HG02642 (cell line): ENCODE measurements around the gene ZRANB2.

Experiments used
- ATAC-seq: cut with Tn5 transposase; IDR thresholded peaks from one replicate; pipeline ENCODE4 v1.9.1; 2021; ENCODE audit warnings: mild to moderate bottlenecking; ENCODE audit not compliant: unreplicated experiment, poor library complexity

The ZRANB2 gene

GRCh38 chr1:71080739-71081696 lies at the start of gene ZRANB2:
Gene ZRANB2 (minus strand): TSS chr1:71081035. CDS start chr1:71080995, 40 bp downstream.
- peak; percentile 100 for ATAC-seq

DNA sequence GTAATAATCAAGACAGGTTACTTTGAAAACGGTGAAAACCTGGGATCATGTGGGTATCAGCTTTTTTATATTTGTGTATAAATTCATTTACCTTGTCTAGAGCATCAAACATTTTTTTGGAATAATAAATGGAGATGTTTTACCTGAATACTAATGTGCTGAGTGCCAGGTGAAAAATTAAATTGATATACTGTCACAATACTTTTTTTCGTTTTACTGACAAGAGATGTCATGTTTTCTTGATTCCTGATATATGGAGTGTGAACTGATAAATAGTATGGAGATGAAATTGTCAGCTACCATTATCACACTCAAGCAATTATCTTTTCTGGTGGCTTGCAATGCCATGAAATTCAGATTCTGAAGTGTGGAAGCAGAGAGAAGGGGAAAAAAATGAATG lies 47.2 kb upstream of the ZRANB2 start:
- ATAC-seq, result no peak

GRCh38 chr1:71118086-71118485 lies 37.3 kb upstream of the ZRANB2 start:
- ATAC-seq, result no peak

- no peak for ATAC-seq
These were observed 35.9 kb upstream of the ZRANB2 start for GRCh38 chr1:71116729-71117128.

DNA sequence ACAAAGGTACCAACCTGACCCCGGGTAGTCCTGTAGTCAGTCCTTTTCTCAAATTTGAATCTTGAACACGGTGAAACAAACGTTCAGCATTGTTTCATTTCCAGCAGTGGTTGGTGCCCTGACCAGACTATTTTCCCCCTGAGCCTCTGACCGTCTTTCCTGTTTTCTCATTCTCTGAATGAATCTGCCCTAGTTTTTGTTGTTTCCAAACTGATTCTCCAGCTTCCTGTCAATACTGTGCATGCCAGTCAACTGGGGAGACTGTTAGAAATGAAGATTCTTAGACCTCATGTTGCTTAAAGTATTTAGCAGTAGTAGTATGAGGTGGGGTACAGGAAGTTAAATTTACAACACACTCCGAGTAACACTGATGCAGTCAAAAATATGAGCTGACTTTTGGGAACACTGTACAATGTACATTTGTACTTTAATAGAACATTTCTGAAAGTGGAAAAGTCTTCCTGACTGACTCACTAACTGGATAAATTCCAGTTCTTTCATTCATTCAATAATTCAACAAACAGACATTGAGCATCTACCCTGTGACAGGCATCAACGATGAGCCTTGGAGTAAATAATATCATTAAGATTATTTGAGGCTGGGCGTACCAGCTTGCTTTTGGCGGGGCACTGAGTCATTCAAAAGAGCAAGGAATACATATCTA lies 26.0 kb upstream of the ZRANB2 start:
- no peak for ATAC-seq

DNA sequence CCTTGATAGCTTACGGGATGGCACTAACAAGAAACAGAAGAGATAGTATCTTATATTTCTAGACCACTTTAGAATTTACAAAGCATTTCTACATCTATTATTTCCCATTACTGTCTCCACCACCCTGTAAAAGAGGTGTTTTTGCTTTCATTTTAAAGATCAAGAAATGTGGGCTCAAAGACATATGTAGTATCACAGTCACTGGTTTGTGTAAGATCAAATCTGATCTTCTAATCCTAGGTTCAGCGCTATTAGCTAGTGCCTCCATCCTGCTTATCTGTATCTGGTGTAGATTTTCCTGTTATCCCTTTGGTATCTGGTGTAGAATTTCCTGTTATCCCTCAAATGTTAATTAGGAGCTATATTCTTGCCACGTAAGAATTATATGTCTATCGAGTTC lies 23.6 kb upstream of the ZRANB2 start:
- ATAC-seq, result no peak

DNA sequence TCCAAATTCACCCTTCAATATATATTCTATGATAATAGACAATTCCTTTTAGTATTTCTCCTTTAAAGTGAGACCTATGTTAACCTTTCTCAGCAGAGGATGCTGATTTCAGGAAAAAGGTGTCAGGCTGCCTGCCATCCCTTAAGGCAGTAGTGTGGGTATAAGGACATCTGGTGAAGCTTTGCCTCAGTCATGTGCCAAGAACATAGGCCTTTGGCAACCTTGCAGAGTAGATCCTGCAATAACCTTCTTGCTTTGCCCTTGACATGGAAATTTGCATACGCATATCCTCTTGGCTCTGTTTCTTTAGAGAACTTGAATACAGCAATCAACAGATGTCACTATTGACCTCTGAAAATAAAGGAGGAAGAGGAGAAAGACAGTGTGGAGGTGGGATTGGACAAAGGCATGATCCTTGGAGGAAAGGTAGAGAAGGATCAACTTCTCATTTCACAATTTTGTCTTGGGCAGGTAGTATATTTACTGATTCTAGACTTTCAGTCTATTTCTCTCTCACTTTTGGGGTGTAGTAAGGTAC lies 21.1 kb upstream of the ZRANB2 start:
- no peak for ATAC-seq

DNA sequence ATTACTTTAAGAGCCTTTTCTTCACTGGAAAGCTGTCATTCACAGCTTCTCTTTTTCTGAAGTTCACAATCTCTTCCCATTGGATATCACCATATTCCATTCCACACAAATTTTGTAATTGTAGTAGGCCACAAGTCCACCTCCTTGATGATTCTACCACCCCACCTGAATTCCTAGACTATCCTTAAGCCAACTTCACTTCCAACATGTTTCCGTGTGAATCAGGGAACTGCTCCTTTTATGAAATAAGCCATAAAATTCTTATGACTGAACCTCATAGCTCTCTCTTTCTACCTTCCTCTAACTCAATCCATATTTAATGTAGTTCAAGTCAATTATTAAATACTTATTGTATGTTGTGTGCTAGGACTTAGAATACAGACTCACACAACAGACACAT lies 16.6 kb upstream of the ZRANB2 start:
- ATAC-seq, result no peak

DNA sequence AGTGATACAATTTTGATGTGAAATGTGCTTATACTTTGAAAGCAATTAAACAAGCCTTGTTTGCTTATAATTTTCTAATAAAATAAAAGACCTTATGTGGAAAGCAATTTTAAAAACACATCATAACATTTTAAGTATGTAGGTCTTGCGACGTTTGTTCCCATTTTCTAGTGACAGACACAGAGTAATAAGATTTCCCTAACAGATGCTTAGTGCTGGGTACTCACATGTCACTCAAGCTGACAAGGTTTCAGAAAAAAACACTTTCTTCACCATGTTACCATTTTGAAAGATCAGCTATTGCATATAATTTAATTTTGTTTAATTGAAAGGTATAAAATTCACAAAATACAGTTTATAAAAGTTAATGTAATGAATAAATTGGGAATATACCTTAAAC lies 14.1 kb upstream of the ZRANB2 start:
- no peak for ATAC-seq

DNA sequence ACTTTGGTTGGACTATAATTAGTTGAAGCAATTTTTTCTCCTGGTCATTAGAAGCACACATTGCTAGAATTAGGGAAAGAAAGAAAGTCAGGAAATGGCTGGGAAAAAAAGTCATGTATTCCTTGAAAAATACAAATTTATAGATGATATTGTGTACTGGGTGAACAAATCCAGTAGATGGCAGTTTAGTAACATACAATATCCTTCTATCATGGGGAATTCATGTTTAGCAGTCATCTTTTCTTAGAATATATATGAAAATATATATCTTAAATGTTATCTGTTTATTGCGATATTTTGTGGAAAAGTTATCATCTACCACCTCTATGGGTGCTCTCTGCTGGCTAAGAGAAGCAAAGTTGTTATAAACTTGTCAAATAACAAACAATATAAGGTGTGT lies 13.1 kb upstream of the ZRANB2 start:
- no peak for ATAC-seq

DNA sequence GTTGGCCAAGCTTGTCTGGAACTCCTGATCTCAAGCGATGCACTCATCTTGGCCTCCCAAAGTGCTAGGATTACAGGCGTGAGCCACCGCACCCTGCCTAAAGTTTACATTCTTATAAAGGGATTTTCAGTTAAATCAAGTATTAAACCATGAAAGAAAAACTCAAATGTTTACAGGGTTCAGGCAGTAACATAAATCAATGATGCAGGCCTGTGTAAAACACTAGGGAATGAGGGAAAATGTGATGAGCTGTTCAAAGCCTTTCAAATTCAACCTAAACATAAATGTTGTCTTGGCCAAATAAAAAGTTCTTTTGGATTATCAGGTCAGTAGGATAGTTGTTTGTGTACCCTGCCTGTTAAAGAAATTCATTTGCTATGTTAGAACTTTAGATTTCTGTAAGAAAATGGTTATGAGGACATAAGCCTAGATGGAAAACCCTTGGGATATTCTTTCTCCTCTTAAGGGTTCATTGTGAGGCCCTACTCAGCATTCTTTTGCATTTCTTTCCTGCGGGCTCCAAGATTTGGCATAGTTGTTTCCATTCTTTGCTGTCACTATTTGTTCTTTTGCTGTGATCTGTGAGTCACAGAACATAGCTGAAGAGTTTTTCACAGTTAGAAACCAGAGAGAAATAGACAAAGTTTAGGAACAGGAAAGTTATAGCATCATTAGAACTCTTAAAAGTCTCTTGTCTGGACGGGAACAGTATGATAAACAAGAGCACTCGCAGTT lies 8.9 kb upstream of the ZRANB2 start:
- no peak for ATAC-seq

DNA sequence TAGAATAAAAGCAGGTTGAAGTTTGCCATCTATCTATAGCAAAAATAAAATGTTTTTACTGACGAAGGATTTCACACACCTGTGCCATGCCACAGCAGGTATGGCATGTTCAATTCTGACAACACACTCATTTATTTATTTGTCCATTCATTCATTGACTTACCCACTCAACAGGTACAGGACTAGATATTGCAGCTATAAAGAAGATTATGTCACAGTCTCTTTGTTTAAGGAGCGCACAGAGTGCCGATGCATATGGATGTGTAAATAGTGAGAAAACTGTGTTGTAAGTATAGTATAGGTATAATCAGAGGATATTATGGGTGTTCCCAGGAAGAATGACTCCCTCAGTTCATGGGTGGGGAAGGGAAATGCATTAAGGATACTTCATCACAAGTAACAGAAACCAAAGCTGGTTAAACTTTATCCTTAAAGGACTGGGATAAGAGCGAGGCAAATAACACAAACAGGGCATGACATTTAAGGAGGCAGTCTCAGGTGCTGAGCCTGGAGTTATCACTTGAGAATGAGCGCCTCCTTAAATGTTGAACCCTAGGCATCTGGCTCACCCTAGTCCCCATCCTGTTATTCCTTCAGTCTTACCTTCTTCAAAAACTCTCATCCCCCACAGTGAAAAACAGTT lies 7.9 kb upstream of the ZRANB2 start:
- no peak for ATAC-seq

GRCh38 chr1:71087713-71088112 lies 6.9 kb upstream of the ZRANB2 start:
- ATAC-seq, result no peak

DNA sequence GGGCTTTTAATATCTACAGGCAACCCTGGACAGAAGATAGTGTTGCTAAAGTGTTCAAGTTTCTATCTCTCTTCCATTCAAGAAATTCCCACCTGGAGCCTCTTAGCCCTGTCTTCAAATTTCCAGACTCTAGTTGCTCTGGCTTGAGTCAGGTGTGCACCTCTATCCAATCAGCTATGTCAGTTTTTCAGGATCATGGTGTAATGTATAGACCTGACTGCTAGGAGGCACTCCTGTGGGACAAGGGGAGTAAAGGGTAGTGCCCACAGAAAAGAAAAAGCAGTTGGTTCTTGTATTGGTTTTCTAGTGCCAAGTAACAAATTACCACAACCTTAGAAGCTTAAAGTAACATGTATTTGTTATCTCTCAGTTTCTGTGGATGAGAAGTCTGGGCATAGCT lies 6.2 kb upstream of the ZRANB2 start:
- no peak for ATAC-seq

GRCh38 chr1:71086331-71086730 lies 5.5 kb upstream of the ZRANB2 start:
- ATAC-seq, result no peak

- no peak for ATAC-seq
These were observed 2.4 kb upstream of the ZRANB2 start for GRCh38 chr1:71083271-71083670.

GRCh38 chr1:71081697-71082080 lies 854 bp upstream of the ZRANB2 start:
- no peak for ATAC-seq

- ATAC-seq, result peak; percentile 20
These were observed 551 bp downstream of the ZRANB2 start for GRCh38 chr1:71080230-71080738.

DNA sequence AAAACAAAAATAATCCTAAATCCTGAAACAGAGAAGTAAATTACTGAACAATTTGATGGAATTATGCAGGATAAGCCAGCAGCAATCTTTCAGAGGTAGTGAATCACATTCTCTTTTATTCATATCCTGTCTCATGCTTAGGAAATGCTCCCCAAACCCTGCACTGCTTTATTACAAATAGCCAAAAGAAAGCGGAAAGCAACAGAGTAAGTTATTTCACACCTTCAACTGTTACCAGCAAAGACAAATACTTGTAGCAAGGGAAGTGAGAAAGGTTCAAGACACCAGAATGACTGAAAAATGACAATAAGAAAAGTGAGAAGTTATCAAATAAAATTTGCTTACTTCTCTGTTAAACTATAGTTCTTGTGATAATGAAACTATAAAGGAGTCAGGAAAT lies 6.2 kb downstream of the ZRANB2 start:
- no peak for ATAC-seq

DNA sequence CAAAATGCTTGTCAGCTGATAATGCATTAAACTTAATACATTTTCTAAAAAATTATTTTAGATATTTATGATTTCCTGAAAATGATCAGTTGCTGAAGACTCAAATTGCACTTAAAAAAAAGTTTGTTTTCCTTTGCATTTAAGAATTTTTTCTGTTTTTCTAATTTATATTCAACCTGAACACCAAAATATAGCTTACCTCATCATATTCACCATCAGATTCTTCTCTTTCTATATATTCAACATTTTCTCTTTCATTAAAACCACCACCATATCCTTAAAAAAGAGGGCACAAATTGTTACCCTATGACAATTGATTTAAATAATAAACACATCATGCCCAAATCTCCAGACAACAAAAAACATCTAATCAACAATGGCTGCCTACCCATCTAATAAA lies 8.6 kb downstream of the ZRANB2 start:
- ATAC-seq, result no peak
